HG03025 (cell line): Measurements from ENCODE around the gene SKIL.

Source experiments
- ATAC-seq: cut with Tn5 transposase; IDR thresholded peaks from one replicate; pipeline ENCODE4 v1.9.1; 2021; ENCODE audit warnings: mild to moderate bottlenecking, moderate library complexity; ENCODE audit not compliant: unreplicated experiment, low FRiP score

SKIL gene

DNA sequence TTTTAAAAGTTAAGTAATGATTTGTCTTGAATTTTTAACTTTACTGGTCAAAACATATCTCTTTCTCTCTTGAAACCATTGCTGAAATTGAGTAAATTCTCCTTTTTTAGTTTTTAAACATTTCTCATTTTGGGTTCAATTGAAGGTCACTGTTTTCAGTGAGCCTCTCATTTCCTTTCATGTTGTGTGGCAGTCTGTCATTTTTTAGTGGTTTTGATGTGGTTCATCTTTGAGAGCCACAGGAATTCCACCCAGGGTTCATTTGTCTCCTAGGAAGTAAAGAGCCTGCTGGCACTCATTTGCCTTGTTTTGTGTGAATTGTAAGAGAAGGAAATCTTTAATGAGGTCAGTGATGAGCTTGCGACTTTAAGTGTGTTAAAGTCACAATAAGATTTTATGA, 71.5 kb downstream of the SKIL start:
- no peak for ATAC-seq

- no peak for ATAC-seq
Measured at GRCh38 chr3:170431054-170431453, 73.5 kb downstream of the SKIL start.

DNA sequence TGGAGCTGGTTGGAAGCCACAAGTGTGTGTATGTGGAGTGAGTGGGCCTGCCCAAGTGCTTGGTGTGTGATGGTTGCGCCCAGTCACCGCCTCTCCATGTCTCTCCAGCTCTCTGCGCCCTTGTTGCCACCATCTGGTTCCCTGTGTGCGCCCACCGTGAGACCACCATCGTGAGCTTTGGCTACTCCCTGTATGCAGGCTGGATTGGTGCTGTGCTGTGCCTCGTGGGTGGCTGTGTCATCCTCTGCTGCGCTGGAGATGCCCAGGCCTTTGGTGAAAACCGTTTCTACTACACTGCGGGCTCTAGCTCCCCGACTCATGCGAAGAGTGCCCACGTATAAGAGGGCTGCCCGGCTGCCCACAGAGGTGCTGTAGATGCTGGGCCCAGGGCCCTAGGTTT, 74.9 kb downstream of the SKIL start:
- no peak for ATAC-seq

DNA sequence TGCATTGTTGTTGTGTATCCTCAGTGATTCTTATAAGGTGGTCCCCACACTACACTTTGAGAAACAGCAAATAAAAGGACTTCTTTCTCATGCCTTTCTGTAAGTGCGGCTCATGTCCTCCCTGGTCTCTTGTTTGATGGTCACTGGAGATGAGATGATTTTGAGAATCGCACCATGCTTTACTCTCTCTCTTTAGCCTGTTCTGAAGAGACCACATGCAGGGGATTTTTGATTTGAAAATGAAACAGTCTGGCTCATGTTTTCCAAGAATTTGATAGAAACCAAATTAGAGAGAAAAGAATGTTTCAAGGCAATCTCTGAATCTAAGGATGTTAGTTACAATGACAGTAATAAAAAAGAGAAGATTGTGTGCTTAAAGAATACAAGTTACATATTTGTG, 79.2 kb downstream of the SKIL start:
- no peak for ATAC-seq

DNA sequence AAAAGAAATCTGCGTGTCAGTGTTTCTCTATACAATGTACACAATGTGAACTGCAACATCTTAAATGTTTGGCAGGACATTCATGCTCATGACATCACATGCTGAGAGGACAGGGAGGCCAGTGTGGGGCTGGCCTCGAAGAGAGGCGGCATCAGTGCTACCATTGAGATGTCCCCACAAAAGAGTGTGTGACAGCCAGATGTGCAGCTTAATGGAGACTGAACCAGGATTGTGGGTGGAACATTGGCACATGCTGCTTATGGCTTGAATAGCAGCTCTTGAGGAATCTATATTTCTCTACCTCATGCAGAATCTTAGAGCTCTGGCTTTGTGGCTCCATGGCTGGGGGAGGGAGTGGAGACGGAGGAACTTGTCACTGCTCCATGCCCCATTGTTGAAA, 79.7 kb downstream of the SKIL start:
- ATAC-seq, result no peak

DNA sequence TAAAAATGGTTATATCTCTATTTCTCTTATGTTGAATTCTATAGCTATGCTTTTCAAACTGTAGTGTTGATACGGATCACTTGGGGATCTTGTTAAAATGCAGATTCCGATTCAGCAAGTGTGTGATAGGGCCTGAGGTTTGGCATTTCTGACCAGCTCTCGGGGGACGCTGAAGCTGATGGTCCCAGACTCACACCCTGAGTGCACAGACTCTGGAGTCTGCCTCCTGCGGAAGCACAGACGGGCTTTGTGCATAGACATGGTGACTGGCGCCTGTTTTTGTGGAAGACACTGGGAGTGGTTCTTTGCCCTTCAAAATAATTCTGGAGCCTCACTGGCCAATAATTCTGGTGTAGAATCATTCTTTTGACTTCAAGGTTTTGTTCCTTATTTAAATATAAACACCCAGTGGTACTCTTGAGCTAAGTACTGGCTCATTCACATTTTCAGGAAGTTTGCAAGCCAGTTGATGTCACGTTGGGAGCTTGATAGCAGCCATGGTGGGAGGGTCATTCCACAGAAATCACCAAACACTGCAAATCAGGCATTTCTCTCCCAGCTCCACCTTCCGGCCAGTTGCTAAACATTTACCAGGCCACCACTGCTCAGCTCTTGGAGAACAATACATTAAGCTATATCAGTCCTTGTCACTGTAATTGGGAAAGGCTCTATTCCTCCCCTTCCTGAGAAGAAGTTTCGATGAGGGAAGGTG, 80.3 kb downstream of the SKIL start:
- no peak for ATAC-seq

- no peak for ATAC-seq
Measured at GRCh38 chr3:170438836-170439235, 81.3 kb downstream of the SKIL start.

DNA sequence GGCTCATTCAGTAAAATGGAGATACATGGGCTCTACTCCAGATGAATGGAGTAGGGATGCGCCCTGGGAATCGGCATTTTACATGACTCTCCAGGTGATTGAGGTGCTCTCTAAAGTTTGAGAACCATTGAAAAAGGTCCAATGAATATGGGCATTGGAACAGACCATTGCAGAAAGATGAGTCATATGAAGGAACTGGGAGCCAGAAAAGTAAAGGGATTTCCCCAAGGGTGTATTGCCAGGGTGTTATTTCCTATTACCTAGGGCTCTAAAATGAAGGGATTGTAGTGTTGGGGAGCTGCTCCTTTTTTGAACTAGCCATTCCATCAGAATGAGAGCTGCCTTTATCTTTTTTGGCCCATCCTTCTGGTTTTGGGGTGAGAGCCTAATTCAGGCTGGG, 82.8 kb downstream of the SKIL start:
- no peak for ATAC-seq

DNA sequence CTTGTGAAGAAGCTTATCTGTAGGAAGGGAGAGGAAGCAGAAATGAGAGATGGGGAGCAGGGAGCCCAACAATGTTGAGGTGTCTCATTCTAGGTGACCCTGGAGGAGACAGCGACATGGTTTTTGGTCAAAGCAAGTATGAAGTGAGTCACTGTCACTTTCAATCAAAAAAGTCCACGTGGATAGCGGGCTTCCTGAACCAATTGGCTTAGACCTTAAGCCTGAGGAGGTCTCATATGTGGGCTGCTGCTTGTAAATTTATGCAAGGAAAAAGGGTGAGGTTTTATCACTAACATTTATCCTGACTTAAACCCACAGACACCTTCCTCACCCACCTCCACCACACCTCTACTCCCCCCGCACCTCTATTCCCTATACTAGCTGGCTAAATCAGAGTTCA, 83.9 kb downstream of the SKIL start:
- ATAC-seq, result no peak

GRCh38 chr3:170442947-170443346, 85.4 kb downstream of the SKIL start:
- ATAC-seq, result no peak

- no peak for ATAC-seq
Measured at GRCh38 chr3:170443457-170443856, 85.9 kb downstream of the SKIL start.
